DMS 273 treated with DMSO at 0.1 percent for 48 hours (cell line): ENCODE data around the gene ZNF423.
"Not testable (repeated sequence)": the region's sequence is repeated elsewhere in the genome, so short reads cannot be mapped to it uniquely, and the experiment has no call there.

Experiments
- DNase-seq: peaks from one replicate; lab custom pipeline; 2025; lab: John Stamatoyannopoulos, UW

Gene ZNF423

DNA sequence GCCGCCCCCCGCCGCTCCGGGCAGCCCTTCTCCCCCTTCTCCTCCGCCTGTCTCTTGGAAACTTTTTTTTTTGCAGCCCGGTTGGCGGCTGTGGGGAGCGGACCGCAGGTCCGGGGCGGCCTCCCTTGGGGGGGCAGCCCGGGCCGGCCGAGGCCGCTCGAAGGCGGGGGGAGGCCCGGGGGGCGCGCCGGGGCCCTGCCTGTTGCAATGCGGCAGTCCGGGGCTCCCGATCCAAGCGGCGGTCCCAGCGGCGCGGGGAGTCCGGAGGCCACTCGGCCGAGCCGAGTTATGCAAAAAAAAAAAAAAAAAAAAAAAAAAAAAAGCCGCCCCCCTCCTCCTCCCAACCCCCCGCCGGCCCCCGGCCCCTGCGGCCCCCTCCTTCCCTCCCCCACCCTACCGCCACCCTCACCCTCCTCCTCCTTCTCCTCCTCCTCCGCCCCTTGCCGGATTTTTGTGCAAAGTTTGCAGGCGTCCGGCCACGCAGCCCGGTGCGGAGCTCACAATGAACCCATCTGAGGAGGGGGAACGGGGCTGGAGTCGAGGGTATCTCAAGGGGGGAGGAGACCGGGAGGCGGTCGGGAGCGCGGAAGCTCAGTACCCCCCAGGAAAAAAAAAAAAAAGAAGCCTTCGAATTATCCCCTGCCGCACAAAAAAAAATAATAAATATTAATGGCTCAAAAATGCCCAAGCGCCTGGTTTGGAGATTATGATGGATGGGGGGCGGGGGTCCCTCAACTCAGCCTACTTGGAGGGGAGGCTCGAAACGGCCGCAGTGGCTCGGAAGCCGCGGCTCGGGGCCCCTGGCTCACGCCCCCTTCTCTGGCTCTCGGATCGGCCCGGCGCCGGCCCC lies at the start of gene ZNF423:
TSS of gene ZNF423 (minus strand) at position 291 of the 850 bp plus-strand sequence. CDS start 338 bp downstream, outside the sequence.
- no peak for DNase-seq

DNA sequence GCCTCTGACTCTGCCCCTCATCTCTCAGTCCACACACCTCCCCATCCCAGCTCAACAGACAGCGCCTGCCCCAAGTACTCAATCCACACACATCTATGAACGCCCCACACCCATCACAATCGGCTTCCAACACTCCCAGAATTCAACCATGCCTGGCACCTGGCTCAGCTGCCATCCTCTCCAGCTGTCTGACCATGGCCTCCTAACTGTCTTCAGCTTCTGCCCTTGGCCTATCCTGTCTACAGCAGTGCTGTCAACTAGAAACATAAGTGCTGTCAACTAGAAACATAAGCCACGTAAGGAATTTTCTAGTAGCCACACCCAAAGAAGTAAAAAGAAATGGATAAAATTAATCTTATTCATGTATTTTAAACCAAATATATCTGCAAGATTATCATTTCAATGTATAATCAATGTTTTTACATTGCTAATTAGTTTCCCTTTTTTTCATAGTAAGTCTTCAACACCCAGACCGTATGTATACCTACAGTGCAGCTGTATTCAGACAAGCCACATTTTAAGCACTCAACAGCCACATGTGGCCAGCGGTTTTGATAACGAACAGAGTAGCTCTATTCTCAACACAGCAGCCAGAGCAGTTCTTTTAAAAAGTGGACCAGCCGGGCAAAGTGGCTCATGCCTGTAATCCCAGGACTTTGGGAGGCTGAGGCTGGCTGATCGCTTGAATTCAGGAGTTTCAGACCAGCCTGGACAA lies 48.6 kb upstream of the ZNF423 start:
- no peak for DNase-seq

DNA sequence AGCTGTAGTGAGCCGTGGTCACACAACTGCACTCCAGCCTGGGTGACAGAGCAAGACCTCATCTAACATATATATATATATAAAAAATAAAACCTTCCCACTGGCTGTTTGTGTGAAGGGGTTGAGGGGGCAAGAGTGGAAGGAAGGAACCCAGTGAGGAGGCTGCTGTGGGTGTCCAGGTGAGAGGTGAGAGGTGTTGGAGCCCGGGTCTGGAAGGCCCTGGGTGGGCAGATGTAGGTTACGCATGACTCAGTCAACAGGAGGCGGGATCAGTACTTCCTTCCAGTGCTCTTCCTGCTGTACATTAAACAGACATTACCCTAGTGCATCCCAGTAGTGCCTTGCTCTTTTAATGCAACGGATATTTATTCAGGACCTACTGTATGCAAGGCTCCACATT lies 47.0 kb upstream of the ZNF423 start:
- no peak for DNase-seq

DNA sequence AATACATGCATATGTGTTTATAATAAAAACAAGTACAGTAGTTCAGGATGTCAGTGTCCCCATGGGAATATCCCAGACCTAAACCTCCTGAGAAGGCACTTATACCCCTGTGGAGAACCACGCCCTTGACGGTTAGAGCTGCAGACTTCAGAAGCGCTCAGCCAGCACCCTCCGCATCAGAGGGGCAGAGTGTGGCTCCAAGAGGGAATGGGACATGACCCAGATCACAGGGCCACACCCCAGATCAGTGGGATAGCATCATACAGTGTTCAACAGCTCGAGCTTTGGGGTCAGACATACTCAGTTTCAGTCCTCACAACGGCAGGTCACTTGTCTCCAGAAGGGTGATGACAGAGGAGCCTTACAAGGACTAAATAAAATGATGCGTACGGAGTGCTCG lies 45.8 kb upstream of the ZNF423 start:
- no peak for DNase-seq

DNA sequence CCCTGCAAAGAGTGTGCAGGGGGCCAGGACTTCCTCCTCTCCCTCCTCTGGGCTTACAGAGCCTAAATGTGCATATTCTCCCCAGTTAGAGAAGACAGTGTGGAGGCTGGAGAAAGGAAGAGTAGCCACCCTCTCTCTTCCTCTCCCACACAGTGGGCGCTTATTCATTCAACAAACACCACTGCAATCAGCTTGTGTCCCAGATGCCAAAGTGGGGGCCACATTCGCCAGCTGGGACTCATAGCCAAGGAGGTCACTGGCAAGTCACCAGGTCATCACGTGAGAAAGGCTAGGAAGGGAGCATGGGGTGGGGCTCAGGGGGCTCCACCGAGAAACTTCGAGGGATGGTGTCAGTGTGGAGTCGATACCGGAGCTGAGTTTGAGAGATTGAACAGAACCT lies 45.0 kb upstream of the ZNF423 start:
- DNase-seq = no peak

DNA sequence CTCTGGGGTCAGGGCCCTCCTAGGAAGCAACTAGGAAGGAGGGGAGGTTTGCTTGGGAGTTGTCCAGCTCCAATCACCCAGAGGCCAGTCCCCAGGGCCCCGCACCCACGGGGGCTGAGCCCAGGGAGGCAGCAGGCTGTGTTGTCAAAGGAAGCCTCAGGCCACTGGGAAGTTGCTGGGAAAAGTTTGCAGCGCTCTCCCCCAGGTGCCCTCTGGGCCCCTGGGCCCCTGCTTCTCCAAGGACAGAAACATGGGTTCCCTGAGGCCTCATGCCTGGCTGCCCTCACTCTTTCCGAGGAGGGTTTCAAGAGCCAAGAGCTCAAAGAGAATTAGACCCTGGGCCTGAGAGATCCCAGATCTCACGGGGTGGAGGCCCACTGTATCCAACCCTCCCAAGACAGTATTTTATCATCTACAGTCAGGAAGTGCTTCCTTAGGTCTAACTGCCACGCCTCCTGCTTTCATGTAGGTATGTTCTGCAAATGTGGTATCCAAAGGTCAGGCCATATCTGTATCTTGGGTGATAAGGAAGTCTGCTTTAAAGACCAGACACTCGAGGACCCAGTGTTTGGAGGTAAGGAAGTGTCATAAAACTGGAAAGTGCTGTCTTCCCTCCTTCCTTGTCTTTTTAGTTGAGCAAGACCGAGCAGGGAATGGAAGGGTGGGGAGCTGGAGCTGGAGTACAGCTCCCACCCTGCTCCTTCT lies 44.2 kb upstream of the ZNF423 start:
- DNase-seq = no peak

DNA sequence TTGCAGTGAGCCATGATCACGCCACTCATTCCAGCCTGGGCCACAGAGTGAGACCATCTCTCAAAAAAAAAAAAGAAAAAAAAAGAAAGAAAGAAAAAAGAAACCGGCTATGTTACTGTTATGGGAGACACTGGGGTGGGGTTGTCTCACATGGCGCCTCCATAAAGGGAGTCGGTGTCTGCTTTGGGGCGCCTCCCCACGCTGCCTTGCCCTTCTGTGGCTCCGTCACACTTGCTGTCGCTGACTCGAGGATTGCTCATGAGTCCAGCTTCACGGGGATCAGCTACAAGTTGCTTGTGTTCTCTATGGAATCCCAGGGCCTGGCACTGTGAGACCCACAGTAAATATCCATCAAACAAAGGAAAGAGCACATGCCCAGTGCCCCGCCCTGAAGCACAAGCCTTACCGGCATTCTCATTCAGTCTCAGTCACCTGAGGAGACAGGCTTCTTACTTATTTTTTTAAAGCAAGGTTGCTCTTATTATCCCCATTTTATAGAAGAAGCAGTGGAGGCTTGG lies 40.6 kb upstream of the ZNF423 start:
- no peak for DNase-seq

DNA sequence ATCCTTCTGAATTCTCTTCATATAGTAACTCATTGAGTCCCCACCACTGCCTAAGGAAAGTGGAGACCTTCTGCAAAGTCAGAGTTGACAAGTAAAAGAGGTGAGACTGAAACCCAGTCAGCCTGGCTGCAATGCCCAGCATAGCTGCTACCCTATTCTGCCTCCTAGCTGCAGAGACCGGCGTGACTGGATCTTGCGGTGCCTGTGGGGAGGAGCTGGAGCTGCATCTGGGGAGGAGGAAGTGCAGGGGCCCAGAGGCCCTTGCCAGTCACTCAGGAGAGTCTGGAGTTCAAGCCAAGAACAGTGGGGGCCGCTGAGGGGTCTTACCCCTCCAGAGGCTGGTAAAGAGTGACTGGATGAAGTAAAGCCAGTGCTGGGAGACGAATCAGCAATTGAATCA lies 35.0 kb upstream of the ZNF423 start:
- peak; percentile 7 for DNase-seq

GRCh38 chr16:49889725-49890397 lies 33.9 kb upstream of the ZNF423 start:
- DNase-seq = no peak

DNA sequence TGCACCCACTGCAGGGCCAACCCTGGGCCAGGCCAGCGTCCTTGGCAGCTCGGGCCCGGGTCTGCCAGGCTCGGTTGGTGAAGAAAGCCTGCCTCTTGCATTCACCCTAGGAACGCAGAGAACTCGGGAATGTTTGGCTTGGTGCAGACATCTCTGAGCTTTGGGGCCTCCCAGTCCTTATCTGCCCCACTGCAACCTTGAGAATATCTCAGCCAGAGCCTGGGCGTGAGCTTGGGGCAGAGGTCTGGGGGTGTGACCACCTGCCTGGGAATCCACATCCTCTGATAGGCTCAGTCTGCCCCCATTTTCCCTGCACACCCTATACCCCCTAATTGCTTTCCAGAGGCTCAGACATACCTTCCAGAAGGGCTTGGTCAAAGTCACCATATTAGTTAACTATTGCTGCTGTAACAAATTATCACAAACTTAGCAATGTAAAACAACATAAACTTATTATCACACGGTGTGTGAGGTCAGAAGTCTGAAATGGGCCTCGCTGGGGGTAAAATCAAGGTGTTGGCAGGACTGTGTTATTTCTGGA lies 30.7 kb upstream of the ZNF423 start:
- no peak for DNase-seq

DNA sequence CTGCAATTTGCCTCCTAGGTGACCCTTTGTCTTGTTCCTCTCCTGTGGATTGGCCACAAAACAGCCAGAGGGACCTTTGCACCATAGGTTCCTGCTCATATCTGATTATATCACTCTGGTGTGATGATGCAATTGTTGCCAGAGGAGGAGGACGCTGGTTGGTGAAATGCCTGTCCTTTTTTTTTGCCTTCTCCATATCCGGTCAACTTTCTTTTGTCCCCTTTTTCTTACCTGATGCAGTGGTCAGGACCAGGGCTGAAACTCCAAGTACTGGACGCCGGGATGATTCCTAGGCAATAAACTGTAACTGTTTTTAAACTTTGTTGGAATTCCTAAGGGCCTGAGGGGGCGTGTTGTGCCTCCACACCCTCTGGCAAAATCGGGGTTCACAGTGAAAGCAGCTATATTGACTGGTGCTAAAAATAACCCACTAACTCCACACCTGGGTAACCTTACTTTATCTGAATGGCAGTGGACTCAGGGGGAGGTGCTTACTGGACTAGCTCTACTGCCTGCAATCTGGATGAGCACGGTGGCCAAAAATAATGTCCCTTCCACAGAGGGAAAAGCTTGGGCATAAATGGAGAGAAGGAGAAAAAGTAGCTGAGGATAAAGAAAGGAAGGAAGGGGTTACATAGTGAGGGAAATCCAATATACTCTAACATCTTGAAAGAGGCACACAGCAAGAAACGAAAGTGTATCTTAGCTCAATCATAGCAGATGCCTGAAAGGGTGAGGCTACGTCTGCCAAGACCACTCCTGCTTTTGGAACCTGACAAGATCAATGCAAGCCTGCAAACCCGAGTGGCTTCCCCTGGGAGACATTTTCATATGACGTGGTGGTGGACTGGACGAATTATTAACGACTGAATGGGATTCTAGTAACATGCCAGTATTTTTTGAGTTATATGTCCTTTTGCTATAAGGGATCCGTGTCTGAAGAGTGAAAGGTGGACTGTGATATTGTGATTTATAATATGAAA lies 28.4 kb upstream of the ZNF423 start:
- DNase-seq = no peak

- DNase-seq = no peak
These were observed 27.4 kb upstream of the ZNF423 start for GRCh38 chr16:49883076-49884014.

GRCh38 chr16:49881890-49882289 lies 26.0 kb upstream of the ZNF423 start:
- no peak for DNase-seq

DNA sequence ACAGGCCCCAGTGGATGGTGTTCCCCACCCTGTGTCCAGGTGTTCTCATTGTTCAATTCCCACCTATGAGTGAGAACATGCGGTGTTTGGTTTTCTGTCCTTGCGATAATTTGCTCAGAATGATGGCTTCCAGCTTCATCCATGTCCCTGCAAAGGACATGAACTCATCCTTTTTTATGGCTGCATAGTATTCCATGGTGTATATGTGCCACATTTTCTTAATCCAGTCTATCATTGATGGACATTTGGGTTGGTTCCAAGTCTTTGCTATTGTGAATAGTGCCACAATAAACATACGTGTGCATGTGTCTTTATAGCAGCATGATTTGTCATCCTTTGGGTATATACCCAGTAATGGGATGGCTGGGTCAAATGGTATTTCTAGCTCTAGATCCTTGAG lies 22.6 kb upstream of the ZNF423 start:
- not testable (repeated sequence) for DNase-seq

DNA sequence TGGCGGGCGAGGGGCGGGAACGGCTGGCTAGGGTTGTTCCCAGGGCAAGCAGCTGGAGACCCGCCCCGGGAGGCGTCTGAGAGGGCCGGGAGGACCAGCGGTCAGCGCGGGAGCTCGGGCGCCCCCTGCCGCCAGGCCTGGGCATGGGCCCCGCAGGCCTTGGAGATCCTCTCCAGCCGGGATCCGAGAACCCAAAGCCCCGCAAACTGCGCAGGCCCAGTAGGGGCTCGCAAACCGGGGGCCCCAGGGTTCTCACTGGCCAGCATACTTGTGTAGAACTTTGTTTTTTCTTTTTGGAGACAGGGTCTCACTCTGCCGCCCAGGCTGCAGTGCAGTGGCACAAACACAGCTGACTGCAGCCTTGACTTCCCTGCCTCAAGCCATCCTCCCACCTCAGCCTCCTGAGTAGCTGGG lies 20.8 kb upstream of the ZNF423 start:
- DNase-seq = no peak

GRCh38 chr16:49875806-49876715 lies 20.1 kb upstream of the ZNF423 start:
- no peak for DNase-seq

- no peak for DNase-seq
These were observed 18.8 kb upstream of the ZNF423 start for GRCh38 chr16:49874613-49875237.

DNA sequence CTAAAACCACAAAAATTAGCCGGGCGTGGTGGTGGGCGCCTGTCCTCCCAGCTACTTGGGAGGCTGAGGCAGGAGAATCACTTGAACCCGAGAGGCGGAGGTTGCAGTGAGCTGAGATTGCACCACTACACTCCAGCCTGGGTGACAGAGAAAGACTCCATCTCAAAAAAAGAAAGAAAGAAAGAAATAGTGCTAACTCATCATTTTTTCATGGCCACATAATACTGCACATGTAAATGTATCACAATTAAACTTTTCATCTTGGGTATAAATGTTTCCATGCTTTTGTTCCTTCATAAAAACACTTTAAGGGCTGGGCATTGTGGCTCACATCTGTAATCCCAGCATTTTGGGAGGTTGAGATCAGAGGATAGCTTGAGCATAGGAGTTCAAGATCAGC lies 15.9 kb upstream of the ZNF423 start:
- DNase-seq = not testable (repeated sequence)
